ENCODE measurements around the gene ANKRD33B. TPM values are rescaled to one million over a fixed set of nuclear protein-coding genes. Genes with fewer than 3 reads are reported as not detected.

ANKRD33B gene
- total and polyA plus RNA-seq, 9 of the 15 experiments (the other 6 are each of a cell fraction or from before 2014, with no cell fraction given) = 0.10 to 1.7 (median 0.40) TPM

DNA sequence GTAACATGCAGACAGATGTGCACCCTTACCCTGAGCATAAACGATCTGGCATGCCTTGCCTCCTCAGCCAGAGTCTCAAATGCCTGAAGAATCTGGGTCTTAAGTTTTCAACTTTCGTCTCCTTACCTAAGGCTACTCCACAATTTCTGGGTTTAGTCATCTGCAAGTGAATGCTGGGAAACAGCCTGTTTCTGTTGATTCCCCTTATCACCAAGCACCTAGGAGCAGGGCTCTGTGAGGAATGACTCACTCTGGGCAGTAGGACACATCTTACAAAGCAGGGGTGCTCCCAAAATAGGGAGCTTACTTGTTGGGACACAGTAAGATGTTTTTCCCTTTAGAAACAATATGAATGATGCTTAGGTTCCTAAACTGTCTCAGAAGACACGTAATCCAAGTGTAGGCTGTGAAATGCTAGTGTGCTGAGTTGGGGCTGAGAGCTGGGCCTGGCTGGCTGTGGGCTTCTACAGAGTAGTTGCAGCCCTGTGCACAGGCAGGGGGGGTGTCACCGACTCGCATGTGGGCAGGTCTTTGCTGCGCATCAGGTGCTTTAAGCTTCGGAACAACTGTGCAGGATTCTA is 139.1 kb downstream of the ANKRD33B start (continued):
- TF ChIP-seq ZNF175 (CRISPR knock-in tag; IDR thresholded peaks at IDR 0.05; ENCODE audit: low read depth) = peak; percentile 79
- TF ChIP-seq, protein P1, sequence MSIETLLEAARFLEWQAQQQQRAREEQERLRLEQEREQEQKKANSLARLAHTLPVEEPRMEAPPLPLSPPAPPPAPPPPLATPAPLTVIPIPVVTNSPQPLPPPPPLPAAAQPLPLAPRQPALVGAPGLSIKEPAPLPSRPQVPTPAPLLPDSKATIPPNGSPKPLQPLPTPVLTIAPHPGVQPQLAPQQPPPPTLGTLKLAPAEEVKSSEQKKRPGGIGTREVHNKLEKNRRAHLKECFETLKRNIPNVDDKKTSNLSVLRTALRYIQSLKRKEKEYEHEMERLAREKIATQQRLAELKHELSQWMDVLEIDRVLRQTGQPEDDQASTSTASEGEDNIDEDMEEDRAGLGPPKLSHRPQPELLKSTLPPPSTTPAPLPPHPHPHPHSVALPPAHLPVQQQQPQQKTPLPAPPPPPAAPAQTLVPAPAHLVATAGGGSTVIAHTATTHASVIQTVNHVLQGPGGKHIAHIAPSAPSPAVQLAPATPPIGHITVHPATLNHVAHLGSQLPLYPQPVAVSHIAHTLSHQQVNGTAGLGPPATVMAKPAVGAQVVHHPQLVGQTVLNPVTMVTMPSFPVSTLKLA (conservative IDR thresholded peaks at IDR 0.05) = peak; percentile 45 to 64
- TF ChIP-seq, protein P2, sequence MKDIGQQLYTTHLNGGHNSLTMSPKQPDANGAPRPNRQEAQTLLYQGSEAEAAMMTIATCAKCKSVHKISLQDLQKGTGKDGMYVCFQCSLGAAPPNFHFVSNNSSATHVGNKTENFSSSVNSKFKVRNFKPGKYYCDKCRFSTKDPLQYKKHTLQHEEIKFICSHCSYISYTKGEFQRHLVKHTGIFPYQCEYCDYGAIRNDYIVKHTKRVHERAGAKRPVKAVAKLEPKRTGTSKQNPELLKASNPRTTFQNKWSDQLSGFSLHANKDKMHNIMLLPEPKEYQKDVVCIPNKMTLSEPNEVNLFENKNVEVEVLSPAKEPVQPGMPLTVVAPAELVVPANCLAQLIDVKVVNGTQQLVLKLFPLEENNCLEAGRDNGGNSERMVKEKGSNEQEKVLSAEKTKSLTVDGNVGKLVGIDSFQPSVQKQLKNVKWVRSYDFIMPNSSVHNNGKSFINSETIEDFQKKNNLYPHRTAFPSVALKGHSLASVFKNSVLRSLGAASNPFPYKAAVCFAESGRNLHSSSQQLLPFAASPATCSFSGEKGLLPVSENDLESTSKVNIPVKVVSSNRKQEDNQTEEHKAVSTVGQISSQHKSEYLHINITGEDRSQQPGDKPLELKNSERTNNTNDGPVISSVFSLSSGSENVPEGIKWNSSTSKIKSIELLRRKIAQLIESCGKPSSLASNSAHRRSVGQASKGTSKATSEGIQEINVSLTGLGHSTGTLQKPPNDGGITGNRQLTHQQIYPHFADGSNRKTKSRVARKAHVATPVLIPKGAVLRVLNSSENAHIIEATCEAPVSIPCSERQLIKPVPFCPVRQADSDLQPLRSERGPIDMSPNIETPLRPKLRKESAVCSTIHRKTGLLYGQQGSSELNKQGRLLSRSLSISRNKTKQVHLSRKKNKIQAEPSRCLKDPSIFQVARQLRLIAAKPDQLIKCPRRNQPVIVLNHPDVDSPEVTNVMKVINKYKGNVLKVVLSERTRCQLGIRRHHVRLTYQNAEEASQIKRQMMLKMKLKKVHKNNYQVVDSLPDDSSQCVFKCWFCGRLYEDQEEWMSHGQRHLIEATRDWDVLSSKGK (CRISPR knock-in tag; IDR thresholded peaks at IDR 0.05) = no peak
- TF ChIP-seq TOE1 (IDR thresholded peaks at IDR 0.05; ENCODE audit: borderline replicate concordance) = 0 out of 2 replicates have a peak, but pooled peaks have one; percentile 46
- no peak for TF ChIP-seq TOE1 (CRISPR knock-in tag; IDR thresholded peaks at IDR 0.05; ENCODE audit: borderline replicate concordance, low read depth)
- no peak for TF ChIP-seq ZNF140 (CRISPR knock-in tag; IDR thresholded peaks at IDR 0.05)
- TF ChIP-seq MEF2A (IDR thresholded peaks at IDR 0.05; ENCODE audit: control insufficient read depth, low read depth, low read length) = peak; percentile 83
- 0 out of 2 replicates have a peak, but pooled peaks have one; percentile 9 for TF ChIP-seq L3MBTL2 (IDR thresholded peaks at IDR 0.05)
- TF ChIP-seq, protein P3, sequence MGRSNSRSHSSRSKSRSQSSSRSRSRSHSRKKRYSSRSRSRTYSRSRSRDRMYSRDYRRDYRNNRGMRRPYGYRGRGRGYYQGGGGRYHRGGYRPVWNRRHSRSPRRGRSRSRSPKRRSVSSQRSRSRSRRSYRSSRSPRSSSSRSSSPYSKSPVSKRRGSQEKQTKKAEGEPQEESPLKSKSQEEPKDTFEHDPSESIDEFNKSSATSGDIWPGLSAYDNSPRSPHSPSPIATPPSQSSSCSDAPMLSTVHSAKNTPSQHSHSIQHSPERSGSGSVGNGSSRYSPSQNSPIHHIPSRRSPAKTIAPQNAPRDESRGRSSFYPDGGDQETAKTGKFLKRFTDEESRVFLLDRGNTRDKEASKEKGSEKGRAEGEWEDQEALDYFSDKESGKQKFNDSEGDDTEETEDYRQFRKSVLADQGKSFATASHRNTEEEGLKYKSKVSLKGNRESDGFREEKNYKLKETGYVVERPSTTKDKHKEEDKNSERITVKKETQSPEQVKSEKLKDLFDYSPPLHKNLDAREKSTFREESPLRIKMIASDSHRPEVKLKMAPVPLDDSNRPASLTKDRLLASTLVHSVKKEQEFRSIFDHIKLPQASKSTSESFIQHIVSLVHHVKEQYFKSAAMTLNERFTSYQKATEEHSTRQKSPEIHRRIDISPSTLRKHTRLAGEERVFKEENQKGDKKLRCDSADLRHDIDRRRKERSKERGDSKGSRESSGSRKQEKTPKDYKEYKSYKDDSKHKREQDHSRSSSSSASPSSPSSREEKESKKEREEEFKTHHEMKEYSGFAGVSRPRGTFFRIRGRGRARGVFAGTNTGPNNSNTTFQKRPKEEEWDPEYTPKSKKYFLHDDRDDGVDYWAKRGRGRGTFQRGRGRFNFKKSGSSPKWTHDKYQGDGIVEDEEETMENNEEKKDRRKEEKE (IDR thresholded peaks at IDR 0.05; ENCODE audit: borderline replicate concordance in 1 of 2, control insufficient read depth in 1 of 2, low read depth in 2 of 2, low read length in 1 of 2) = peak in 1 of 2 experiments; percentile 66; a peak in 1 of 4 replicates
- TF ChIP-seq BCOR (IDR thresholded peaks at IDR 0.05) = 0 out of 2 replicates have a peak, but pooled peaks have one; percentile 45
- peak in 1 of 2 experiments; percentile 25; a peak in 1 of 4 replicates for TF ChIP-seq SRF (CRISPR knock-in tag; IDR thresholded peaks at IDR 0.05)
- no peak for TF ChIP-seq SAFB2 (IDR thresholded peaks at IDR 0.05; ENCODE audit: borderline replicate concordance, low read depth, low read length, severe bottlenecking)
- TF ChIP-seq MEF2D (tag; conservative IDR thresholded peaks at IDR 0.05; ENCODE audit: low read depth) = peak; percentile 70
- TF ChIP-seq, protein P4, sequence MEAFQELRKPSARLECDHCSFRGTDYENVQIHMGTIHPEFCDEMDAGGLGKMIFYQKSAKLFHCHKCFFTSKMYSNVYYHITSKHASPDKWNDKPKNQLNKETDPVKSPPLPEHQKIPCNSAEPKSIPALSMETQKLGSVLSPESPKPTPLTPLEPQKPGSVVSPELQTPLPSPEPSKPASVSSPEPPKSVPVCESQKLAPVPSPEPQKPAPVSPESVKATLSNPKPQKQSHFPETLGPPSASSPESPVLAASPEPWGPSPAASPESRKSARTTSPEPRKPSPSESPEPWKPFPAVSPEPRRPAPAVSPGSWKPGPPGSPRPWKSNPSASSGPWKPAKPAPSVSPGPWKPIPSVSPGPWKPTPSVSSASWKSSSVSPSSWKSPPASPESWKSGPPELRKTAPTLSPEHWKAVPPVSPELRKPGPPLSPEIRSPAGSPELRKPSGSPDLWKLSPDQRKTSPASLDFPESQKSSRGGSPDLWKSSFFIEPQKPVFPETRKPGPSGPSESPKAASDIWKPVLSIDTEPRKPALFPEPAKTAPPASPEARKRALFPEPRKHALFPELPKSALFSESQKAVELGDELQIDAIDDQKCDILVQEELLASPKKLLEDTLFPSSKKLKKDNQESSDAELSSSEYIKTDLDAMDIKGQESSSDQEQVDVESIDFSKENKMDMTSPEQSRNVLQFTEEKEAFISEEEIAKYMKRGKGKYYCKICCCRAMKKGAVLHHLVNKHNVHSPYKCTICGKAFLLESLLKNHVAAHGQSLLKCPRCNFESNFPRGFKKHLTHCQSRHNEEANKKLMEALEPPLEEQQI (IDR thresholded peaks at IDR 0.05) = no peak
- TF ChIP-seq HCFC1 (IDR thresholded peaks at IDR 0.05; ENCODE audit: low read depth, low read length) = 0 out of 2 replicates have a peak, but pooled peaks have one; percentile 21

Measured in K562 (cell line).